GM23338 (cell line): ENCODE measurements around the gene UFD1. TPM values are rescaled to one million over a fixed set of nuclear protein-coding genes. Genes with fewer than 3 reads are reported as not detected.

Source experiments
- ATAC-seq: fragments of 200-7000 bp; cut with Tn5 transposase; 3 replicates; pipeline ENCODE4 v1.9.1; 2020
- DNase-seq: peaks from one replicate; pipeline ENCODE4 v3.0.0-alpha.2; 2015; ENCODE audit warnings: low spot score
- H2AFZ ChIP-seq: fragments of 200-600 bp; sonication (generic); 2 replicates; pipeline ENCODE4 v1.8.0; 2016; ENCODE audit warnings: antibody characterized with exemption, mild to moderate bottlenecking, moderate library complexity
- H3F3A ChIP-seq: fragments of 200-600 bp; sonication (generic); replicated peaks from 2 replicates; pipeline ENCODE4 v1.8.0; 2017; ENCODE audit warnings: antibody characterized with exemption, mixed run types, low read depth
- H3K27ac ChIP-seq: fragments of 200-600 bp; sonication (generic); 2 replicates; pipeline ENCODE4 v1.6.1; 2016; ENCODE audit warnings: low read depth
- H3K27me3 ChIP-seq: fragments of 200-600 bp; sonication (generic); 2 replicates; pipeline ENCODE4 v1.8.0; 2016; ENCODE audit warnings: mild to moderate bottlenecking, mixed run types, moderate library complexity; ENCODE audit not compliant: insufficient read depth
- H3K36me3 ChIP-seq: fragments of 200-600 bp; sonication (generic); 2 replicates; pipeline ENCODE4 v1.8.0; 2016; ENCODE audit warnings: mild to moderate bottlenecking; ENCODE audit not compliant: insufficient read depth
- H3K4me1 ChIP-seq: fragments of 200-600 bp; sonication (generic); 2 replicates; pipeline ENCODE4 v1.8.0; 2016; ENCODE audit warnings: mild to moderate bottlenecking, moderate library complexity; ENCODE audit not compliant: insufficient read depth
- H3K4me2 ChIP-seq: fragments of 200-600 bp; sonication (generic); 2 replicates; pipeline ENCODE4 v1.7.1; 2017; ENCODE audit warnings: mixed run types
- H3K4me3 ChIP-seq: fragments of 200-600 bp; sonication (generic); 2 replicates; pipeline ENCODE4 v1.6.1; 2016; ENCODE audit warnings: mixed run types
- H3K79me2 ChIP-seq: fragments of 200-600 bp; sonication (generic); replicated peaks from 2 replicates; pipeline ENCODE4 v1.8.0; 2017; ENCODE audit warnings: mild to moderate bottlenecking; ENCODE audit not compliant: insufficient read depth
- H3K9me2 ChIP-seq: fragments of 200-600 bp; sonication (generic); 2 replicates; pipeline ENCODE4 v1.8.0; 2017; ENCODE audit not compliant: insufficient read depth
- H4K20me1 ChIP-seq: fragments of 200-600 bp; sonication (generic); replicated peaks from 2 replicates; pipeline ENCODE4 v1.8.0; 2017; ENCODE audit warnings: mild to moderate bottlenecking; ENCODE audit not compliant: insufficient read depth
- H3K27ac Mint-ChIP-seq: 2 replicates; pipeline ENCODE4 v1.8.0; 2020; ENCODE audit warnings: inconsistent platforms, mild to moderate bottlenecking, moderate library complexity, mixed read lengths
- H3K27me3 Mint-ChIP-seq: 3 replicates; pipeline ENCODE4 v1.8.0; 2022; ENCODE audit warnings: low read depth, mild to moderate bottlenecking, moderate library complexity, mixed read lengths, inconsistent platforms; ENCODE audit not compliant: insufficient read depth, poor library complexity
- H3K36me3 Mint-ChIP-seq: 3 replicates; pipeline ENCODE4 v1.8.0; 2021; ENCODE audit warnings: low read depth, mild to moderate bottlenecking, inconsistent platforms, moderate library complexity, mixed read lengths
- H3K4me1 Mint-ChIP-seq: 3 replicates; pipeline ENCODE4 v1.8.0; 2020; ENCODE audit warnings: mild to moderate bottlenecking, inconsistent platforms, mixed read lengths
- H3K4me3 Mint-ChIP-seq: 3 replicates; pipeline ENCODE4 v1.8.0; 2021; ENCODE audit warnings: moderate library complexity, mild to moderate bottlenecking, inconsistent platforms, mixed read lengths
- H3K9me3 Mint-ChIP-seq: 3 replicates; pipeline ENCODE4 v1.8.0; 2020; ENCODE audit warnings: moderate library complexity, mild to moderate bottlenecking, inconsistent platforms, mixed read lengths
- CREB1 ChIP-seq: fragments of 250-450 bp; sonication (Bioruptor Pico); IDR thresholded peaks from 2 replicates; pipeline ENCODE4 v1.5.0; 2020; ENCODE audit warnings: low read depth, mild to moderate bottlenecking, moderate library complexity
- EZH2 ChIP-seq: fragments of 200-600 bp; sonication (generic); IDR thresholded peaks from one replicate; pipeline ENCODE4 v1.8.0; 2017; ENCODE audit warnings: antibody characterized with exemption, mild to moderate bottlenecking, low read depth; ENCODE audit not compliant: unreplicated experiment
- EZH2phosphoT487 ChIP-seq: fragments of 200-600 bp; sonication (generic); IDR thresholded peaks from one replicate; pipeline ENCODE4 v1.8.1; 2018; ENCODE audit warnings: antibody characterized with exemption; ENCODE audit not compliant: unreplicated experiment
- JUNB ChIP-seq: IDR thresholded peaks from one replicate; pipeline ENCODE4 v1.6.1; 2016; ENCODE audit warnings: antibody characterized with exemption; ENCODE audit not compliant: unreplicated experiment
- NANOG ChIP-seq: IDR thresholded peaks from 2 replicates; pipeline ENCODE4 v1.6.1; 2016; ENCODE audit warnings: antibody characterized with exemption, borderline replicate concordance
- POLR2AphosphoS5 ChIP-seq: IDR thresholded peaks from 2 replicates; pipeline ENCODE4 v1.6.1; 2016; ENCODE audit warnings: antibody characterized with exemption, low read depth
- STAT1 ChIP-seq: IDR thresholded peaks from one replicate; pipeline ENCODE4 v1.6.1; 2016; ENCODE audit warnings: antibody characterized with exemption; ENCODE audit not compliant: unreplicated experiment
- ZNF114 ChIP-seq: fragments of 250-450 bp; sonication (Bioruptor Pico); IDR thresholded peaks from 2 replicates; pipeline ENCODE4 v1.5.0; 2020; ENCODE audit warnings: mild to moderate bottlenecking, moderate library complexity
- ZNF331 ChIP-seq: fragments of 250-450 bp; sonication (Bioruptor Pico); IDR thresholded peaks from 2 replicates; pipeline ENCODE4 v1.5.0; 2020; ENCODE audit warnings: low read depth, mild to moderate bottlenecking, moderate library complexity
- polyA plus RNA-seq: library from polyadenylated mRNA; unstranded; fragments of >200 nt; fragmentation: Nextera tagmentation; extraction: Ambion mirVana; gene quantifications from 2 replicates; pipeline ENCODE4 v1.2.1, GENCODE V29; 2016
- total RNA-seq: library from RNA; depleted of rRNA; stranded (reverse); fragments of >200 nt; shearing (Covaris generic); gene quantifications from 2 replicates; pipeline ENCODE4 v1.2.3, GENCODE V29; 2014
- TF ChIP-seq, protein P1 (sequence below): IDR thresholded peaks from 2 replicates; pipeline ENCODE4 v1.6.1; 2016; ENCODE audit warnings: antibody characterized with exemption
- TF ChIP-seq, protein P2 (sequence below): IDR thresholded peaks from one replicate; pipeline ENCODE4 v1.6.1; 2018; ENCODE audit warnings: antibody characterized with exemption; ENCODE audit not compliant: unreplicated experiment
- TF ChIP-seq, protein P3 (sequence below), 2 experiments: fragments of 200-600 bp in 1 of 2; sonication (generic) in 1 of 2; conservative IDR thresholded peaks; 2 replicates each; pipeline versions ENCODE4 v1.5.1 to v1.6.1; 2016 to 2017; ENCODE audit warnings: antibody characterized with exemption in 2 of 2, low read depth in 2 of 2, mild to moderate bottlenecking in 2 of 2, moderate library complexity in 1 of 2
- TF ChIP-seq, protein P4 (sequence below): fragments of 250-450 bp; sonication (Bioruptor Pico); IDR thresholded peaks from 2 replicates; pipeline ENCODE4 v1.5.0; 2020; ENCODE audit warnings: mild to moderate bottlenecking, moderate library complexity

Gene UFD1
- total and polyA plus RNA-seq, 2 experiments from 2014 or later, result 53.5 to 93.8 TPM

DNA sequence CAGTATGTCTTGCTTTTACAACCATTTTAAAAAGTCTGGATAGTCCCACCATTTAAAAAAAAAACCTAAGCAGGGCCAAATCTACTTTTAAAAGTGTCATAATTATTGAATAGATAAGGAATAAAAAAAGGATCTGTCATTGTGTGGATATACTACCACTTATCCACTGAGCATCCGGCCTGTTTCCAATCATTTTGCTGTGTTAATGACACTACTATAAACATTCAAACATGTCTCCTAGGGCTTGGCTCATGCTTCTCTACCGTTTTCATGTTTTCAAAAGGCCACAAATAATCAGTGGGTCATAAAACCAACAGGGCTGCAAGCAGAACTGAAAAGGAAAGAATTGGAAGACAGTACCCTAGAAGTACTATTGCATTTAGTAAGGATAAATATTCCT is 19.0 kb downstream of the UFD1 start:
- Histone ChIP-seq H3K4me3 (no peak overlapping the region), H3K36me3 (peaks cover 38% of the 10 kb centered on the region), H3K27me3 (no peaks in the 10 kb centered on the region), H2AFZ (no peak overlapping the region), H3K79me2 (no peaks in the 10 kb centered on the region; the same call in 1 of the 2 replicates), H4K20me1 (0 out of 2 replicates have a peak, but pooled peaks cover 6% of the 10 kb centered on the region), H3K9me2 (no peaks in the 10 kb centered on the region), H3K4me1 (no peaks in the 10 kb centered on the region), H3K4me2 (no peak overlapping the region), H3F3A (no peaks in the 10 kb centered on the region), H3K27ac (no peak overlapping the region)
- TF ChIP-seq, protein P1, sequence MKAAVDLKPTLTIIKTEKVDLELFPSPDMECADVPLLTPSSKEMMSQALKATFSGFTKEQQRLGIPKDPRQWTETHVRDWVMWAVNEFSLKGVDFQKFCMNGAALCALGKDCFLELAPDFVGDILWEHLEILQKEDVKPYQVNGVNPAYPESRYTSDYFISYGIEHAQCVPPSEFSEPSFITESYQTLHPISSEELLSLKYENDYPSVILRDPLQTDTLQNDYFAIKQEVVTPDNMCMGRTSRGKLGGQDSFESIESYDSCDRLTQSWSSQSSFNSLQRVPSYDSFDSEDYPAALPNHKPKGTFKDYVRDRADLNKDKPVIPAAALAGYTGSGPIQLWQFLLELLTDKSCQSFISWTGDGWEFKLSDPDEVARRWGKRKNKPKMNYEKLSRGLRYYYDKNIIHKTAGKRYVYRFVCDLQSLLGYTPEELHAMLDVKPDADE, result no peak
- no peak for TF ChIP-seq ZNF331 (CRISPR knock-in tag)
- TF ChIP-seq STAT1, result no peak
- TF ChIP-seq JUNB, result no peak
- TF ChIP-seq, protein P2, sequence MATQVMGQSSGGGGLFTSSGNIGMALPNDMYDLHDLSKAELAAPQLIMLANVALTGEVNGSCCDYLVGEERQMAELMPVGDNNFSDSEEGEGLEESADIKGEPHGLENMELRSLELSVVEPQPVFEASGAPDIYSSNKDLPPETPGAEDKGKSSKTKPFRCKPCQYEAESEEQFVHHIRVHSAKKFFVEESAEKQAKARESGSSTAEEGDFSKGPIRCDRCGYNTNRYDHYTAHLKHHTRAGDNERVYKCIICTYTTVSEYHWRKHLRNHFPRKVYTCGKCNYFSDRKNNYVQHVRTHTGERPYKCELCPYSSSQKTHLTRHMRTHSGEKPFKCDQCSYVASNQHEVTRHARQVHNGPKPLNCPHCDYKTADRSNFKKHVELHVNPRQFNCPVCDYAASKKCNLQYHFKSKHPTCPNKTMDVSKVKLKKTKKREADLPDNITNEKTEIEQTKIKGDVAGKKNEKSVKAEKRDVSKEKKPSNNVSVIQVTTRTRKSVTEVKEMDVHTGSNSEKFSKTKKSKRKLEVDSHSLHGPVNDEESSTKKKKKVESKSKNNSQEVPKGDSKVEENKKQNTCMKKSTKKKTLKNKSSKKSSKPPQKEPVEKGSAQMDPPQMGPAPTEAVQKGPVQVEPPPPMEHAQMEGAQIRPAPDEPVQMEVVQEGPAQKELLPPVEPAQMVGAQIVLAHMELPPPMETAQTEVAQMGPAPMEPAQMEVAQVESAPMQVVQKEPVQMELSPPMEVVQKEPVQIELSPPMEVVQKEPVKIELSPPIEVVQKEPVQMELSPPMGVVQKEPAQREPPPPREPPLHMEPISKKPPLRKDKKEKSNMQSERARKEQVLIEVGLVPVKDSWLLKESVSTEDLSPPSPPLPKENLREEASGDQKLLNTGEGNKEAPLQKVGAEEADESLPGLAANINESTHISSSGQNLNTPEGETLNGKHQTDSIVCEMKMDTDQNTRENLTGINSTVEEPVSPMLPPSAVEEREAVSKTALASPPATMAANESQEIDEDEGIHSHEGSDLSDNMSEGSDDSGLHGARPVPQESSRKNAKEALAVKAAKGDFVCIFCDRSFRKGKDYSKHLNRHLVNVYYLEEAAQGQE, result no peak
- TF ChIP-seq NANOG, result no peak
- no peak for TF ChIP-seq ZNF114
- no peak for TF ChIP-seq CREB1 (CRISPR knock-in tag)
- no peak for TF ChIP-seq EZH2phosphoT487
- TF ChIP-seq, protein P3, sequence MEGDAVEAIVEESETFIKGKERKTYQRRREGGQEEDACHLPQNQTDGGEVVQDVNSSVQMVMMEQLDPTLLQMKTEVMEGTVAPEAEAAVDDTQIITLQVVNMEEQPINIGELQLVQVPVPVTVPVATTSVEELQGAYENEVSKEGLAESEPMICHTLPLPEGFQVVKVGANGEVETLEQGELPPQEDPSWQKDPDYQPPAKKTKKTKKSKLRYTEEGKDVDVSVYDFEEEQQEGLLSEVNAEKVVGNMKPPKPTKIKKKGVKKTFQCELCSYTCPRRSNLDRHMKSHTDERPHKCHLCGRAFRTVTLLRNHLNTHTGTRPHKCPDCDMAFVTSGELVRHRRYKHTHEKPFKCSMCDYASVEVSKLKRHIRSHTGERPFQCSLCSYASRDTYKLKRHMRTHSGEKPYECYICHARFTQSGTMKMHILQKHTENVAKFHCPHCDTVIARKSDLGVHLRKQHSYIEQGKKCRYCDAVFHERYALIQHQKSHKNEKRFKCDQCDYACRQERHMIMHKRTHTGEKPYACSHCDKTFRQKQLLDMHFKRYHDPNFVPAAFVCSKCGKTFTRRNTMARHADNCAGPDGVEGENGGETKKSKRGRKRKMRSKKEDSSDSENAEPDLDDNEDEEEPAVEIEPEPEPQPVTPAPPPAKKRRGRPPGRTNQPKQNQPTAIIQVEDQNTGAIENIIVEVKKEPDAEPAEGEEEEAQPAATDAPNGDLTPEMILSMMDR (conservative IDR thresholded peaks at IDR 0.05; ENCODE audit: low read depth in 2 of 2), result no peak
- TF ChIP-seq, protein P4, sequence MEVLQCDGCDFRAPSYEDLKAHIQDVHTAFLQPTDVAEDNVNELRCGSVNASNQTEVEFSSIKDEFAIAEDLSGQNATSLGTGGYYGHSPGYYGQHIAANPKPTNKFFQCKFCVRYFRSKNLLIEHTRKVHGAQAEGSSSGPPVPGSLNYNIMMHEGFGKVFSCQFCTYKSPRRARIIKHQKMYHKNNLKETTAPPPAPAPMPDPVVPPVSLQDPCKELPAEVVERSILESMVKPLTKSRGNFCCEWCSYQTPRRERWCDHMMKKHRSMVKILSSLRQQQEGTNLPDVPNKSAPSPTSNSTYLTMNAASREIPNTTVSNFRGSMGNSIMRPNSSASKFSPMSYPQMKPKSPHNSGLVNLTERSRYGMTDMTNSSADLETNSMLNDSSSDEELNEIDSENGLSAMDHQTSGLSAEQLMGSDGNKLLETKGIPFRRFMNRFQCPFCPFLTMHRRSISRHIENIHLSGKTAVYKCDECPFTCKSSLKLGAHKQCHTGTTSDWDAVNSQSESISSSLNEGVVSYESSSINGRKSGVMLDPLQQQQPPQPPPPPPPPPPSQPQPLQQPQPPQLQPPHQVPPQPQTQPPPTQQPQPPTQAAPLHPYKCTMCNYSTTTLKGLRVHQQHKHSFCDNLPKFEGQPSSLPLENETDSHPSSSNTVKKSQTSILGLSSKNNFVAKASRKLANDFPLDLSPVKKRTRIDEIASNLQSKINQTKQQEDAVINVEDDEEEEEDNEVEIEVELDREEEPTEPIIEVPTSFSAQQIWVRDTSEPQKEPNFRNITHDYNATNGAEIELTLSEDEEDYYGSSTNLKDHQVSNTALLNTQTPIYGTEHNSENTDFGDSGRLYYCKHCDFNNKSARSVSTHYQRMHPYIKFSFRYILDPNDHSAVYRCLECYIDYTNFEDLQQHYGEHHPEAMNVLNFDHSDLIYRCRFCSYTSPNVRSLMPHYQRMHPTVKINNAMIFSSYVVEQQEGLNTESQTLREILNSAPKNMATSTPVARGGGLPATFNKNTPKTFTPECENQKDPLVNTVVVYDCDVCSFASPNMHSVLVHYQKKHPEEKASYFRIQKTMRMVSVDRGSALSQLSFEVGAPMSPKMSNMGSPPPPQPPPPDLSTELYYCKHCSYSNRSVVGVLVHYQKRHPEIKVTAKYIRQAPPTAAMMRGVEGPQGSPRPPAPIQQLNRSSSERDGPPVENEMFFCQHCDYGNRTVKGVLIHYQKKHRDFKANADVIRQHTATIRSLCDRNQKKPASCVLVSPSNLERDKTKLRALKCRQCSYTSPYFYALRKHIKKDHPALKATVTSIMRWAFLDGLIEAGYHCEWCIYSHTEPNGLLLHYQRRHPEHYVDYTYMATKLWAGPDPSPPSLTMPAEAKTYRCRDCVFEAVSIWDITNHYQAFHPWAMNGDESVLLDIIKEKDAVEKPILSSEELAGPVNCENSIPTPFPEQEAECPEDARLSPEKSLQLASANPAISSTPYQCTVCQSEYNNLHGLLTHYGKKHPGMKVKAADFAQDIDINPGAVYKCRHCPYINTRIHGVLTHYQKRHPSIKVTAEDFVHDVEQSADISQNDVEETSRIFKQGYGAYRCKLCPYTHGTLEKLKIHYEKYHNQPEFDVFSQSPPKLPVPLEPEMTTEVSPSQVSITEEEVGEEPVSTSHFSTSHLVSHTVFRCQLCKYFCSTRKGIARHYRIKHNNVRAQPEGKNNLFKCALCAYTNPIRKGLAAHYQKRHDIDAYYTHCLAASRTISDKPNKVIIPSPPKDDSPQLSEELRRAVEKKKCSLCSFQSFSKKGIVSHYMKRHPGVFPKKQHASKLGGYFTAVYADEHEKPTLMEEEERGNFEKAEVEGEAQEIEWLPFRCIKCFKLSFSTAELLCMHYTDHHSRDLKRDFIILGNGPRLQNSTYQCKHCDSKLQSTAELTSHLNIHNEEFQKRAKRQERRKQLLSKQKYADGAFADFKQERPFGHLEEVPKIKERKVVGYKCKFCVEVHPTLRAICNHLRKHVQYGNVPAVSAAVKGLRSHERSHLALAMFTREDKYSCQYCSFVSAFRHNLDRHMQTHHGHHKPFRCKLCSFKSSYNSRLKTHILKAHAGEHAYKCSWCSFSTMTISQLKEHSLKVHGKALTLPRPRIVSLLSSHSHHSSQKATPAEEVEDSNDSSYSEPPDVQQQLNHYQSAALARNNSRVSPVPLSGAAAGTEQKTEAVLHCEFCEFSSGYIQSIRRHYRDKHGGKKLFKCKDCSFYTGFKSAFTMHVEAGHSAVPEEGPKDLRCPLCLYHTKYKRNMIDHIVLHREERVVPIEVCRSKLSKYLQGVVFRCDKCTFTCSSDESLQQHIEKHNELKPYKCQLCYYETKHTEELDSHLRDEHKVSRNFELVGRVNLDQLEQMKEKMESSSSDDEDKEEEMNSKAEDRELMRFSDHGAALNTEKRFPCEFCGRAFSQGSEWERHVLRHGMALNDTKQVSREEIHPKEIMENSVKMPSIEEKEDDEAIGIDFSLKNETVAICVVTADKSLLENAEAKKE (CRISPR knock-in tag), result no peak
- no peak for TF ChIP-seq POLR2AphosphoS5
- TF ChIP-seq EZH2, result no peak
- Mint-ChIP-seq H3K4me3 (no peak overlapping the region), H3K4me1 (peaks cover 7% of the 10 kb centered on the region), H3K27ac (no peak overlapping the region), H3K27me3 (no peaks in the 10 kb centered on the region), H3K9me3 (no peaks in the 10 kb centered on the region), H3K36me3 (peaks cover 62% of the 10 kb centered on the region)
- ATAC-seq (no peak), DNase-seq (no peak)
